ENCODE results near the gene CERK. TPM values are rescaled to one million over a fixed set of nuclear protein-coding genes. Genes with fewer than 3 reads are reported as not detected.
A peak's percentile ranks its signal among the peaks of the same experiment; 100 is the strongest.

The CERK gene
- total RNA-seq, 1 donor from 2014 or later = 63.2 TPM

DNA sequence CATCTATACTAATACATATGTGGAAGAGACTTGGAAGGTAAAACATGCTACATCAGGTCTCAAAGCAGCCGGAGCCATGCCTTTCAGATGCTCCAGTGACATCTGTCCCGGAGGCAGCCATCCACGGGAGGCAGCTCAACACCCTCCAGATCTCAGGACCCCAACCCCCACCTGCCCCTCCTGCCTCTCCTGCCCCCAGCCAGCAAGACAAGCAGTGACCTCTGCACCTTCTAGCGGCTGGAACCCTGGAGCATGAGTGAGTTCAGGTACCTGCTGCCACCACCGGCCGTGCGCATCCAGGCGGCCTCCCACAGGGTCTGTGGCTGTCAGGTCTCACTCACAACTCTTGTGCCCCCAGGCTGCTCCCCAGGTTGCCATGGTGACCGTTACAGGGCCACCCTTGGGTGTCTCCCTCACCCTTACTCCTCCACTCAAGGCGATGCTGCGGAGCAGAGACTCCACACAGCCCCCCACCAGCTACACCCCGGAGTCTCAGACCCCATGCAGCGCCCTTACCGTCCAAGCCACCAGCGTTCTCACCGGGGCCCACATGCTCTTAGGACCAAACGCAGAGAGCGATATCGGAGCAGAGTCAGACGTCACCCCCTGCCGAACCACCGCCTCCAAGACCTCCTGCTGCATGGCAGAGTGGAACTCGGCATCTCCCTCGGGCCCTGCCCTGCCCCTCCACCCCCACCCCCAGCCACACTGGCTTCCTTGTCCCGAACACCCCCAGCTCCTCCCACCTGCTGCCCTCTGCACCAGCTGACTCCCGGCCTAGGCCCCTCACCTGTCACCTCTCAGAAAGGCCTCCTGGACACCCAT lies 34.7 kb downstream of the CERK start:
- H3K27ac Mint-ChIP-seq = no peak overlapping the region
- no peaks in the 10 kb centered on the region for H3K27me3 Mint-ChIP-seq
- no peak for DNase-seq
- no peaks in the 10 kb centered on the region for H3K9me3 Mint-ChIP-seq
- intact Hi-C loops (cut with micrococcal nuclease) = no loop called here
- peaks cover 2% of the 10 kb centered on the region for H3K4me1 Mint-ChIP-seq
- H3K4me3 Mint-ChIP-seq = no peak overlapping the region
- H3K36me3 Mint-ChIP-seq (ENCODE audit: low read depth) = peaks cover 60% of the 10 kb centered on the region

DNA sequence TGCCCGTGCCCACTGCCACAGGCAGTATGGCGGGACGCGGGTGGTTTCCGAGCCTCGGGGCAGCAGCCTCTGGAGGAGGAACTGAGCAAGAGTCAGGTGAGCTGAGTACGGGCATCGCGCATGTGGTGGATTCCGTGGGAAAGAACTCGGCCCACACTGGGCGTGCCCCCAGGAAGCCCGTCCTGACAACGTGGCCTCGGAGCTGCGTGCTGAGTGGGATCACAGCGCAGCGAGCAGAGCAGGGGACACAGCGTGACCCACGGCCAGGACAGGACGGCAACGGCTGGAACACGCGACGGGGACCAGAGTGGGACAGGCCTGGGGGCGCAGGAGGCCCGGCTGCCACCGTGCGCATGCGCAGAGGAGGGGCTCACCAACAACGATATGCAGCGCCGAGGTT lies 36.8 kb downstream of the CERK start:
- H3K36me3 Mint-ChIP-seq (ENCODE audit: low read depth) = peaks cover 49% of the 10 kb centered on the region
- H3K9me3 Mint-ChIP-seq = no peaks in the 10 kb centered on the region
- H3K4me1 Mint-ChIP-seq = peaks cover 2% of the 10 kb centered on the region
- no peak for DNase-seq
- no peak overlapping the region for H3K27ac Mint-ChIP-seq
- no peak overlapping the region for H3K4me3 Mint-ChIP-seq
- H3K27me3 Mint-ChIP-seq = no peaks in the 10 kb centered on the region
- intact Hi-C loops (cut with micrococcal nuclease) = no loop called here

DNA sequence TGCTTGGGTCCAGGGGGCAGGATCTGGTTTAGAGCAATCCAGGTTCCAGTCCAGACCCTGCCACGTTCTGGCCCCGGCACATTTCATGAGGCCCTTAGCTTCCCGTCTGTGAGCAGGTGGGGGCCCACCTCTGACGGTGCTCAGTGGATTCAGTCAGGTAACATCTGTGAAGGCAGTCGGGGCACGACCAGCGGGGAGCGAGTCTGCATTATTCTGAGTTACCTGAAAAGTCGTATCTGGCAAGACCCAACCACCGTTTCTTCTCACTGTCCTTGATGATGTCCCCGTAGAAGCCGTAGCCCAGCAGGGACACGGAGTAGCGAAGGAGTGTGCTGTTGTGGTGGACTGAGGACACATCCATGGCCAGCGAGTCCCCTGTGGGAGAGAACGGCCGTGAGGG lies 39.0 kb downstream of the CERK start:
- Mint-ChIP-seq H3K4me1 (no peaks in the 10 kb centered on the region), H3K27me3 (no peaks in the 10 kb centered on the region), H3K27ac (no peak overlapping the region), H3K36me3 (ENCODE audit: low read depth) (peaks cover 43% of the 10 kb centered on the region), H3K9me3 (no peaks in the 10 kb centered on the region), H3K4me3 (no peak overlapping the region)
- DNase-seq = no peak
- intact Hi-C loops (cut with micrococcal nuclease) = no loop called here

DNA sequence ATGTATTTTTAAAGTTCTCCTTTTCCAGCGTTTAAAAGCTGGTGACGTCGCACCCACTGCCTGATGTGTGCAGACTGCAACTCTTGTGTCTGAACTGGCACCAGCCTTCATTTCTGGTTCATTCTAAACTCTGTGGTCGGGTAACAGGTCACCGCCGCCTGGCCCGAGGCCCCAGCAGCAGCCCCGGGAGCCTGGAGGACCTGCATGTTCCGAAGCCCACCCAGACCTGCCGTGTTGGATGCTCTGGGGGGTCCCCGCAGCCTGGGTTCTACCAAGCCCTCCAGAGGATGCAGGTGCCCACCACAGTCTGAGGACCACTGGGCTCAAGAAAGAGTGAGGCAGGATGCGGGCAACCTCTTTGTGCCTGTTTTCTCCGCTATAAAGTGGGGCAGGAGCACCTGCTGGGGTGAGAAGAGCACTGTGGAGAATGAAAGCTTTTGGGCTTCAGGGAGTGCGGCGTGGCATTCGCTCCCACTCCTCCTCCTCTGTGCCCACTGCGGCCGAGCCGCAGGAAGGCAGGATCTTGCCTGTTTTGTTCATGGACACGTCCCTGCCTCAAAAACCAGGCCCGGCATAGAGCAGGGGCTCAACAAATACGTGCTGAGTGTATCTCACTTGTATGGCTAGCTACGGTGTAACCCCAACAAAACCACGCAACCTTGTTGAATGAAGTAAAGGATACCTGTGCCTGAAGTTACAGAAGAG lies 40.1 kb downstream of the CERK start:
- intact Hi-C loops (cut with micrococcal nuclease) = no loop called here
- no peaks in the 10 kb centered on the region for H3K9me3 Mint-ChIP-seq
- no peaks in the 10 kb centered on the region for H3K27me3 Mint-ChIP-seq
- no peaks in the 10 kb centered on the region for H3K4me1 Mint-ChIP-seq
- H3K36me3 Mint-ChIP-seq (ENCODE audit: low read depth) = peaks cover 45% of the 10 kb centered on the region
- H3K27ac Mint-ChIP-seq = no peak overlapping the region
- DNase-seq = no peak
- no peak overlapping the region for H3K4me3 Mint-ChIP-seq

DNA sequence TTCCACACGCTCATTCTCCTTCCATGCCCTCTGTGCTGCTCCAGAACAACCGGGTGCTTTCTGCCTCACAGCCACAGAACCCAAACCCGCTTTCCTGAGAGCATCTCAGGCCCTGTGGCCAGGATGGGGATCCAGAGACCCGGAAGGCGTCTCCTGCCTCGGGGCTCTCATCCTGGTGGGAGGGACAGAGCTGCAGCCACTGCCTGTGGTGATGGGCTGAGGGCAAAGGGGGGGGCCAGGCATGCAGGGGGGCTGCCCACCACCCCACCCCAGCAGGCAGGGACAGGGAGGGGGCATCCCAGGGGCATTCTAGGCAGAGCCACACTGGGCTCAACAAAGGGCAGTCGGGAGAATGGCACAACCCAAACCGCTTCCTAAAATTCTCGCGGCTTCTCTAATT lies 41.4 kb downstream of the CERK start:
- no peak overlapping the region for H3K27ac Mint-ChIP-seq
- H3K4me3 Mint-ChIP-seq = no peak overlapping the region
- peaks cover 47% of the 10 kb centered on the region for H3K36me3 Mint-ChIP-seq (ENCODE audit: low read depth)
- no peaks in the 10 kb centered on the region for H3K27me3 Mint-ChIP-seq
- intact Hi-C loops (cut with micrococcal nuclease) = no loop called here
- no peaks in the 10 kb centered on the region for H3K9me3 Mint-ChIP-seq
- H3K4me1 Mint-ChIP-seq = no peaks in the 10 kb centered on the region
- no peak for DNase-seq

DNA sequence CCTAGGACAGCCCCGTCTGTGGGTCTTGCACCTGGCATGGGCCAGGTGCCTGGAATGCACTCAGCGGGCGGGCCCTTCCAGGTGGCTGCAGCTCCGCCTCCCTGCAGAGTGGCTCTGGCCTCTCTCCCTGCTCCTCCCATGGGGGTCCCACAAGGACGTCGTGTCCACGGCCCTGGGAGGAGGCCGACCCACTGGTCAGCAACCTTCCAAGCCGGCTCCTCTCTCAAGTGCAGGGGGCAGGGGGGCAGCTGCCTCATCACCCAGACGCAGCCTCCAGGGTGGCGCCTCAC lies 41.9 kb downstream of the CERK start:
- Mint-ChIP-seq H3K27ac (no peak overlapping the region), H3K4me3 (no peak overlapping the region), H3K27me3 (no peaks in the 10 kb centered on the region), H3K36me3 (ENCODE audit: low read depth) (peaks cover 48% of the 10 kb centered on the region), H3K9me3 (no peaks in the 10 kb centered on the region), H3K4me1 (no peaks in the 10 kb centered on the region)
- no peak for DNase-seq
- intact Hi-C loops (cut with micrococcal nuclease) = no loop called here

DNA sequence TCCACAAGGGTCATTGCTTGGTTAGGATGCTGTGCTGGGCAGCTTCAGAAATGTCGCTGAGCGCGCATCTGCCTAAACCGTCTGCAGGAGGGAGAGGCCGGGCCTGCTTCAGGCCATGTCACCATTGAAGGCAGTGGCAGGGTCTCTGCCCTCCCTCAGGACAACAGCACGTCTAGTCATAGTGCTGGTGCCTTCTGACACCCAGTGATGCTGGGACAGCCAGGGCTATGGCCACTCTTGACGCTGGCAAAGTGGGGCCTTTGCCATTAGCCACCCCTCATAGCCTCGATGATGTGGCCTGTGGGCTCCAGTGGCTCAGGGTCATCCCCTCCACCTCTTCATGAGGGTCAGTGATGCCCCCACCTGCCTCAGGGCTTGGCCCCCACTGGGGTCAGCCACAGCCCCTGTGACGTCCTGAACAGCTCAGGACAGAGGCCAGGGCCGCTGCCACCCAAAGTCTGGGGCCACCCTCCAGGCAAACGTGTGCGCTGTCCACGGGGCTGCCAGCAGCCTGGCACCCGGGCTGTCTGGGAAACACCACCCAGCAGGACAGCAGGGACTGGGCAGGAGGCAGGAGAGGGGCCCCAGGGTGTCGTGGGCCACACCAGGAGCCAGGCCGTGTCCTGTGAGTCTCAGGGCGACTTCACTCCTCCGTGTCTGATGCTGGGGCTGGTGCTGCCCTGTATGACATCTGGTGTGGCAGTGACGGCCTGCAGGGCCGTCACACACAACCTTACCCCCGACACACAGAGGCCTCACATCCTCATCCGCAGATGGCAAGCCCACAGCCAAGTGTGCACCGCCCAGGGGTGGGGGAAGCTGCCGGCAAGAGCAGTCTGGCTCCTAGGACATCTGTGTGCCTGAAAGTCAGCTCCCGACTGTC lies 42.5 kb downstream of the CERK start:
- no peaks in the 10 kb centered on the region for H3K4me1 Mint-ChIP-seq
- H3K27ac Mint-ChIP-seq = no peak overlapping the region
- no peak overlapping the region for H3K4me3 Mint-ChIP-seq
- intact Hi-C loops (cut with micrococcal nuclease) = no loop called here
- no peak for DNase-seq
- H3K36me3 Mint-ChIP-seq (ENCODE audit: low read depth) = peaks cover 52% of the 10 kb centered on the region
- H3K27me3 Mint-ChIP-seq = no peaks in the 10 kb centered on the region
- no peaks in the 10 kb centered on the region for H3K9me3 Mint-ChIP-seq

DNA sequence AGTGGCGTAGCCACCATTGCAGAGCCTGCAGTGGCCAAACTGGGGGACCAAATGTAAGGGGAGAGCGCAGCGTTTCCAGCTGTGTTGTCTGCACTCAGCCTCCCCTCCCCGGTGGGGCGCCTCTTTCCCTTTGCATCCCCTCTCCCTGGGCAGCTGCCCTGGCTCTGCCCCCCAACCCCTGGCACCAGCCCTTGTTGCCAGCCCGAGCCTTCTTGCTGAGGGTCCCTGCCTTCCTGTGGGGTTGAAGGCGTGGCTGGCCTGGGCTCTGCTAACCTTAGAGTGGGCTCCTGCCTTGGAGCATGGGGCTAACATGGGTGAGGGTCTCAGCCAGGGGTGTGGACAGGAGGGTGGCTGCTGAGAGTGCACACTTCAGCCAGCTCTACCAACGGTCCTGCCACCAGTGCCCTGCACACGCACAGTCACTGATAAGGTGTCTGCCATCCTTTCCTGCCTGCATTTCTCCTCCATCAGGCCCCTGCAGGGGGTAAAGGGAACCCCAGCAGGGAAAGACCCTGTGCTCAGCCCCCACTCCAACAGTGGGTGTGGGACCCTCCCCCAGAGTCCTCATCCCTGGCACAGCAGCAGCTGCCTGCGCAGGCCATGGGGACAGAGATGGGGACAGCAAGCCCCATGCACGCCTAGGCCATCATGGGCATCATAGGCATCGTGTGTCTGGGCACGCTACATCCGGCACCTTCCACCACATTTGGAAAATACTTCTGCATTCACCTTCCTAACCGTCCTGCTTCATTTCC lies 43.5 kb downstream of the CERK start:
- H3K4me1 Mint-ChIP-seq = peaks cover under 1% of the 10 kb centered on the region
- no peak overlapping the region for H3K4me3 Mint-ChIP-seq
- intact Hi-C loops (cut with micrococcal nuclease) = no loop called here
- DNase-seq = no peak
- no peaks in the 10 kb centered on the region for H3K27me3 Mint-ChIP-seq
- peaks cover 53% of the 10 kb centered on the region for H3K36me3 Mint-ChIP-seq (ENCODE audit: low read depth)
- no peak overlapping the region for H3K27ac Mint-ChIP-seq
- H3K9me3 Mint-ChIP-seq = no peaks in the 10 kb centered on the region

DNA sequence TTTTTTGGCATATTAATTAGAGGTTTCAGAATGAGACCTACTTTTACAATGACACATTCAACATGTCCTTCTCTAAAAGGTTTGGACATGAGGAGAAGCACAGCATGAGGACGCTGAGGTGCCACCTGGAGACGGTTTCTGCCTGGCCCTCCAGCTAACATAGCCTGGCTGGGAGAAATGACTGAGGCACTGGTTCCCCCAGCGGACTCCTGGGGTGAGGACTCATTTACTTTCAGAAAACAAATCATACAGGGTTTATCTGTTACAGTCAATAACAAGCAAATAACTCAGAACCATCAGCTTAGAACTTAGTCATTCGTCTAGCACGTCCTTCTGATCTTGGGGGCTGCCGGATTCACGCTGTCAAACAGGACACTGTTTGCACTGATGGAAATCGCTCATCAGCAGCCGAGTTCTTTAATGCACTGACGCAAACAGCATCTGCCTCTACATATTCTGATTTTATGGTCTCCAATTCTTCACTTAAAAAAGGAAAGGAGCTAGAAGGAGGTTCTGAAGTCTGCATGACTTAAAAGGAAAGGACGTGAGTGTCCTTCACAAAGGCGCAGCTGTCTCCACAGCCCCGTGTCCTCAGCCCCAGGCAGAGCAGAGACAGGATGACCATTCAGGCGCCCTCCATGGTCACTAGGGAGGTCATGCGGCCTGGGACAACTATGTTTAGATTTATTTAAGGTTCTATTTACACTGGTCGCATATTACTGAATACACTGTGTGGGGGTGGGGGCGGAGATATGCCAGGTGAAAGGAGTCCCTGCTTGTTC lies 44.2 kb downstream of the CERK start:
- peaks cover 52% of the 10 kb centered on the region for H3K36me3 Mint-ChIP-seq (ENCODE audit: low read depth)
- intact Hi-C loops (cut with micrococcal nuclease) = no loop called here
- H3K27ac Mint-ChIP-seq = no peak overlapping the region
- no peak overlapping the region for H3K4me3 Mint-ChIP-seq
- peaks cover 2% of the 10 kb centered on the region for H3K4me1 Mint-ChIP-seq
- H3K9me3 Mint-ChIP-seq = no peaks in the 10 kb centered on the region
- H3K27me3 Mint-ChIP-seq = no peaks in the 10 kb centered on the region
- no peak for DNase-seq

DNA sequence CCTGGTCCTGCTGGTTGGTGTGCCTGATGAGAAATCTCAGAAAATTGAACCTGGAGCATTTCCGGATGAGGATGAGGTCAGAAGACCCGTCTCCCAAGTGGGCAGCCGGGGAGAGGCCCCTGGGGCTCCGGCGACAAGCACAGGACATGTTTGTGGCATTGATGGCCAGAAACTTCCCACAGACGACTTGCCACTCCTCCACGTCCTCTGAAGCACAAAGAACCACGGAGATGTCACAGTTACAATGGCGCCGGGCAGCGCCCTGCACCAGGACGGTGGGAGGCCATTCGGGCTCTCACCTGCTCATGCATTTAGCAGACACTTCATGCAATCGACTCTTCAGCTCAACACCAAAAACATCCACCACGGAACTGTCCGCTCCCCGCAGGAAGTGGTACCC lies 46.5 kb downstream of the CERK start:
- no peak for DNase-seq
- Mint-ChIP-seq H3K9me3 (no peaks in the 10 kb centered on the region), H3K4me3 (no peak overlapping the region), H3K4me1 (peaks cover 2% of the 10 kb centered on the region), H3K27me3 (no peaks in the 10 kb centered on the region), H3K27ac (no peak overlapping the region), H3K36me3 (ENCODE audit: low read depth) (peaks cover 54% of the 10 kb centered on the region)
- intact Hi-C loops (cut with micrococcal nuclease) = no loop called here

DNA sequence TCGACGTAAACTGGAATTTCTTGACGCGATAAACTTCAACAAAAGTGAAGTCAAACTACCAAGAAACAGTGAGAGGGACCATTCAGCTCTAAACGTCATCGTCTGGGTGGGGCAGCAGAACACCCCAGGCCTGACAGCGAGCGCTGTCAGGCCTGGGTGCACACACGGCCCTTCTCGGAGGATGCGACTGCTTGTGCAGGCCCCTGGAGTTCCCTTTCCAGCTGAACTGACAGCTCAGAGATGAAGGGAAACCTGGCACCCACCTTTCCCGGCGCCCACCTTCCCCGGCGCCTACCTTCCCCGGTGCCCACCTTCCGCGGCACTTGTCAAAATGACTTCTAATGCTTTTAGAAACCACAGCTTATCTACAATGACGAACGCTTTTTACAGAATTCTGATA lies 47.9 kb downstream of the CERK start:
- no peak for DNase-seq
- H3K27me3 Mint-ChIP-seq = no peaks in the 10 kb centered on the region

DNA sequence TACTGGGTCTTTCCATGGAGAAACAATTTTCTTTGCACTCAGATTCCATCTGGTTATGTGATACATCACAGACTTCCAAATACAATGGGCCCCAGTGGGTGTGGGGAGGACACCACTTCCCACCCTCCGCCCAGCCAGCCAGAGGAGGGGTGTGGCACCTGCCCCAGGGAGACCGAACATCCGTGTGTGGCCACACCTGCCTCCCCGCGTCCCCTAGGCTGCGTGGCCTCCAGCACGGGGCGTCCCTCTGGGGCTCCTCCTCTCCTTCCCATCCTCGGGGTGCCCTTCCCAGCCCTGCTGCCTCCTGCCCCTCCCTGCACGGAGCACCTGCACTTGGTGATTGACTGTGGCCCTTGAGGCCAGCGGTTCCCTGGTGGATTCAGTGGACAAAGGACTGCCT lies 49.1 kb downstream of the CERK start:
- H3K9me3 Mint-ChIP-seq = no peaks in the 10 kb centered on the region
- peaks cover 56% of the 10 kb centered on the region for H3K36me3 Mint-ChIP-seq (ENCODE audit: low read depth)
- no peak overlapping the region for H3K4me3 Mint-ChIP-seq
- intact Hi-C loops (cut with micrococcal nuclease) = no loop called here
- H3K27me3 Mint-ChIP-seq = no peaks in the 10 kb centered on the region
- H3K27ac Mint-ChIP-seq = peak overlapping the region; percentile 32
- peaks cover 13% of the 10 kb centered on the region for H3K4me1 Mint-ChIP-seq
- DNase-seq = no peak

More for the DNA sequence above, 47.9 kb downstream of the CERK start:
- H3K27ac Mint-ChIP-seq = no peak overlapping the region
- H3K36me3 Mint-ChIP-seq (ENCODE audit: low read depth) = peaks cover 59% of the 10 kb centered on the region
- H3K4me1 Mint-ChIP-seq = peaks cover 11% of the 10 kb centered on the region
- intact Hi-C loops (cut with micrococcal nuclease) = no loop called here
- H3K4me3 Mint-ChIP-seq = no peak overlapping the region
- H3K9me3 Mint-ChIP-seq = no peaks in the 10 kb centered on the region

DNA sequence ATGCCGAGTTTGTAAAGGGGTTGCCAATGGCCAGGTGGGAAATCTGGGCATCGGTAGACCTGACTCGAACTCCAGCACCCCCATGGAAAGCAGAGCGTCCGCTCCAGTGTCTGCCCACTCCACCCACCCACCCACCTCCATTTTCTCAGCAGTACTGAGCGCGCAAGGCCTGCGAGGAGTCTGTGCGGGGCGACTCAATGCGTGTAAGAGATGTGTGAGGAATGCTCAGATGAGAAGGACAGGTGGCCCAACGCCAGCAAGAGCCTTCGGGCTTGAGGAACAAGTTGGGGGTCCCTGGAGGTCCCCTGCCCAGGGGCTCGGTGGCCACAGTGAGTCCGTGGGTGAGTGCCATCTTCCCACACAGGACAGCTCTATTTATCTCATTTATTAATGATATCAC lies 50.6 kb downstream of the CERK start:
- Mint-ChIP-seq H3K9me3 (no peaks in the 10 kb centered on the region), H3K36me3 (ENCODE audit: low read depth) (peaks cover 46% of the 10 kb centered on the region), H3K27me3 (no peaks in the 10 kb centered on the region), H3K4me1 (peaks cover 13% of the 10 kb centered on the region), H3K27ac (no peak overlapping the region), H3K4me3 (no peak overlapping the region)
- intact Hi-C loops (cut with micrococcal nuclease) = no loop called here
- DNase-seq = no peak

Measured in activated CD4-positive, alpha-beta T cell treated with anti-CD3 and anti-CD28 coated beads, Interleukin-2, amount 10 ng/mL, durations not matched to agents 24 days and 14 days (primary cell).